Islet precursor cell (in vitro differentiated cells): Measurements from ENCODE around the gene GBGT1.
"Not testable (repeated sequence)": the region's sequence is repeated elsewhere in the genome, so short reads cannot be mapped to it uniquely, and the experiment has no call there.

Experiments
- DNase-seq: peaks from one replicate; pipeline ENCODE4 v3.0.0-alpha.2; 2018

GBGT1 gene

GRCh38 chr9:133194597-133194996 is 30.9 kb upstream of the GBGT1 start:
- DNase-seq = no peak

- no peak for DNase-seq
These were observed 28.3 kb upstream of the GBGT1 start for GRCh38 chr9:133191989-133192388.

- no peak for DNase-seq
These were observed 26.1 kb upstream of the GBGT1 start for GRCh38 chr9:133189826-133190225.

DNA sequence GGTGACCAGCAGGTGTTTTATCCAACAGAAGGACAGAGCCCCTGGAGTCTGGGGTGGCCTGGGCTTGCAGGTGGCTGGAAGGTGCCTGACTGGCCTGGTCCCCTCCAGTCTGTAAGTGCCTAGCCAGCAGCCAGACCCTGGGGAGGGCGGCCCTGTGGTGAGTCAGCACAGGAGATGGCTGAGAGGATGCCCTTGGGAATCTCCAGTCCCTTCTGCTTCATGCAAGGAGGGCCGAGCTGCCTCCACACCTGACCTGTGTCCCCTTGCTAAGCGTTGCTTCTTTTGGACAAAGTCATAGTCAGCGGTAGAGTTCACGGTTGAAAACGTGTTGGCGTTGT is 25.1 kb upstream of the GBGT1 start:
- no peak for DNase-seq

DNA sequence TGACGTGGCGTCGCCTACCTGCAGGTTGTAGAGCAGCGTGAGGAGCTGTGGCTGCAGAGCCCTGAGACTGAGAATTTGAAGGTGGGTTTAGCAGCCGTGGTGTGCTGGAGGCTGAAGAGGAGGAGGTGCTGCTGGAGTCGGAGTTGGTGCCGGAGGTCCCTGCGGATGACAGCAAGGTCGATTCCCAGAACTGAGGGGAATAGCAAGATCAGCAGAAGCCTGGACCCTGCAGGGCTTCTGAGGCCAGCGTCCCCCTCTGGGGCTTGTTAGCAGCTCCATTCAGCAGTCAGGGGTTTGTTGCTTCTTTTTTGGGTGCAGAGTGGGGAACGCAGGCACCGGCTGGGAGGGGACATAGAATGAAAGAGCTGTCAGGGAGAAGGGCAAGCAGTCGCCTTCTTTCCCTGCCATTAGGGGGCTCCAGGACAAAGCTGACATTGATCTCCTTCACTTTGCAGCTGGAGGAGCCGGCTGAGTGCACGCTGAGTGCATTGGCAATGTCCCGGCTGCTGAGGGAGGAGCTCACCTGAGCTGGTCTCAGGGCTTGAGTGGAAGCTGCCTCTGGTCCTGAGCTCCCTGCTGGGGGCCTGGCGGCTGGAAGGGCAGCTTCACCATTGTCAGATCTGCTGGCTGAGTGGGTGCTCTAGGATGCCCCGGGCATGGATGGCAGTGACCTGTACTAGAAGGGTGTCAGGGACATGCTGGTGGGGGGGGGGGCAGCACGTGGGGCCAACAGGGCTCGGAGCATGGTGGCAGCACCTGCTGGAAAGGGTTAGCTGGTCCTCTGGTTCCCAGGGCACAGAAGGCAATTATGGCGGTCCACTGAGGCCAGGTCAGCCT is 24.5 kb upstream of the GBGT1 start:
- peak; percentile 88 for DNase-seq

GRCh38 chr9:133187561-133188005 is 23.9 kb upstream of the GBGT1 start:
- no peak for DNase-seq

DNA sequence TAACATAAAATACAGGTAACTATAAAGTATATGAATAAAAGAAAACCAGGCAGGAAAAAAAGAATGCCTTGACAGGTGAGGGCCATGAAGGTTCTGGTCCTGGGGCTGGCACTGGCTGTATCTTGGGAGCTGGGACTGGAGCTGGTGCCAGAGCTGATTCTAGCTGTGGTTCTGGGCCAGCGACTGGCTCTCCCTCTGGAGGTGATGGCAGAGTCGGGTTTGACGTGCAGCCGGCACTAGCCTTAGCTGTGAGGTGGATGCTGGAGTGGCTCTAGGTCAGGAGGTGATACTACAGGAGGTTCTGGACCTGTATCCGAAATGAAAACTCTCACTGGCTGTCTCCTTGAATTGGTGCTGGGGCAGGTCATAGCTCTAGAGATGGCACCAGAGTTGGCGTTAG is 23.0 kb upstream of the GBGT1 start:
- no peak for DNase-seq

- peak; percentile 83 for DNase-seq
These were observed 21.3 kb upstream of the GBGT1 start for GRCh38 chr9:133184971-133185370.

GRCh38 chr9:133182151-133182550 is 18.4 kb upstream of the GBGT1 start:
- no peak for DNase-seq

DNA sequence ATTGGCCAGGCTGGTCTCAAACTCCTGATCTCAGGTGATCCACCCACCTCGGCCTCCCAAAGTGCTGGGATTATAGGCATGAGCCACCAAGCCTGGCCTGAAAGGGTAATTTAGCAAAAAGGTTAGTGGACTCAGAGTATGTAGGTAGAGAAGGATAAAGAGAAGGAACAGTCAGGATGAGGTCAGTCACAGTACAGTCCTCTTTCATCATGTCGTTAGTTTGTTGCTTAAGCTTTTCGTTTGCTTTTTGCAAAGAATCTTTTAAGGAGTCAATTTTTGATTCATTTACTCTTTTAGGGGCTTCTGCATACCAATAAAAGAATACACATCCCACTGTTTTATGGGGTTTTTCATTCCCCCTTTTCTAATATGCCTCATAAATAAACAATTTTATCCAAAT is 17.8 kb upstream of the GBGT1 start:
- no peak for DNase-seq

- no peak for DNase-seq
These were observed 17.2 kb upstream of the GBGT1 start for GRCh38 chr9:133180953-133181352.

DNA sequence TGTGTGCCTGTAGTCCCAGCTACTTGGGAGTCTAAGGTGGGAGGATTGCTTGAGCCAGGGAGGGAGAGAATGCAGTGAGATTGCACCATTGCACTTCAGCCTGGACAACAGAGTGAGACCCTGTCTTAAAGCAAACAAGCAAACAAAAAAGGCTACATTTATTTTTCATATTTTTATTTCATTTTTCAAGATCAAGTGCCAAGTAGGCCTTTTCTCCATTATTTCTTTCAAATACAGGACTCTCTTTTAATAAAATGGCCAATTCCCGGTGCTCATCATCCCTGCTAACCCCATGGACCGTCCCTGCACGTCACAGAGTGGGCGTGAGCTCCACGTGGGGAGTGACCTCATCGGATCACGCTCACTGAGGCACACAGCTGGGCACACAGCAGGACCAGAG is 9.3 kb upstream of the GBGT1 start:
- DNase-seq = no peak

DNA sequence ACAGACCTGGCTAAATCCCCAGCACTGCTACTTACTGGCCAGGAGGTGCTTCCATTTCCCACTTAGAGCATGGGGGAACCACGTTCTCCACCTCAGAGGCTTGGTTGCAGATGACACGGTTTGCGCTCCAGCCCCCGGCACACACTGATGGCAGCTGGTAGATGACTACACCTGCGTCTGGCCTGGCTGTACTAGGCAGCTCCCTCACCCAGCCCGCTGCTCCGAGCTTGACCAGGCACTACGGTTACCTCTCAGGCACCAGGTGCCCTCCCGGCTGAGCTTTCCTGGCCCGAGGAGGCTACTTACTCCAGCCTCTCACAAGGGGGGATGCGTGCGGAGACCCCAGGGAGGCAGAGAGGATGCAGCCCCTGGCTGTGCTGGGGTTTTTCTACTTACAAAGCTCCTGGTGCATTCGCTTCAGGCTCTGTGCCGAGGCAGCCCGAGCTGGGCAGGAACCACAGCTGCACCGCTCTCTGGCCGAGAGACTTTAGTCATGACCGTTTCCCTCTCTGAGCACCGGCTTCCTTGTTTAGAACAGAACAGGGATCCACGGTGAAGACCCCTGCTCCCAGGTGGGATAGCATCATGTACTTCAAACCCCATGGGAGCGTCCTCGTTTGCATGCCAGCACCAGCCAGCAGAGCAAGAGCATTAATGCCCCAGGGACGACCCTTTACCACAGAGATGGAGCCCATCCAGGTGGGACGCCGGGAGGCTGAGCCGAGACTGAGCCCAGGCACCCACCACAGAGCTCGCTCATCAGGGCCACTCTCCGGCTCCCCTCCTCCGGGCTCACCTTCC is 7.6 kb upstream of the GBGT1 start:
- no peak for DNase-seq

- no peak for DNase-seq
These were observed 7.0 kb upstream of the GBGT1 start for GRCh38 chr9:133170716-133171115.

DNA sequence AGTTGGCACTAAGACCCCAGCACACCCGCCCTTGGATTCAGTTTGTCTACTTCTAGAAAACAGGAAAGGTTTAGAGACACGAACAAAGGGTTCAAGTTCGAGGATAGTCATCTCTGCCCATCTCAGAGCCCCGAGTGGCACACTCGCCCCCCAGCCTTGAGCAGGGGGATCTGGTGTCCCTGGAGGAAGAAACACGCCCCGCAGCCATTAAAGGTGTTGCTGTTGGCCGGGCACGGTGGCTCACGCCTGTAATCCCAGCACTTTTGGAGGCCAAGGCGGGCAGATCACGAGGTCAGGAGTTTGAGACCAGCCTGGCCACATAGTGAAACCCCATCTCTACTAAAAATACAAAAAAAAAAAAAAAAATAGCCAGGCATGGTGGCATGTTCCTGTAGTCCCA is 6.0 kb upstream of the GBGT1 start:
- not testable (repeated sequence) for DNase-seq

DNA sequence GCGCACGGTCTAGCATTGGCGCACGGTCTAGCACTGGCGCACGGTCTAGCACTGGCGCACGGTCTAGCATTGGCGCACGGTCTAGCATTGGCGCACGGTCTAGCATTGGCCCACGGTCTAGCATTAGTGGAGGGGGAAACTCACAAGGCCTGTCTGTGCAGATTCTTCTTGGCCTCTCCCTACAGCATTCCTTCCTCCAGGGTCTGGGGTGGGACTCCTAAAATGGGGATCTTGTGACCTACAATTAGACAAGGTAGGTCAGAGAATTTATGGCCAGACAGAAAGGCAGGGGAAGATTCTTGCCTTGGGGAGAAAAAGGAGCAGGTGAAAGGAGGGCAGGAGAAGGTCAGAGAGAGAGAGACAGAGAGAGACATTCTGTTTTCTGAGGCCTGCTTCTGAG is 5.4 kb upstream of the GBGT1 start:
- DNase-seq = peak; percentile 79

DNA sequence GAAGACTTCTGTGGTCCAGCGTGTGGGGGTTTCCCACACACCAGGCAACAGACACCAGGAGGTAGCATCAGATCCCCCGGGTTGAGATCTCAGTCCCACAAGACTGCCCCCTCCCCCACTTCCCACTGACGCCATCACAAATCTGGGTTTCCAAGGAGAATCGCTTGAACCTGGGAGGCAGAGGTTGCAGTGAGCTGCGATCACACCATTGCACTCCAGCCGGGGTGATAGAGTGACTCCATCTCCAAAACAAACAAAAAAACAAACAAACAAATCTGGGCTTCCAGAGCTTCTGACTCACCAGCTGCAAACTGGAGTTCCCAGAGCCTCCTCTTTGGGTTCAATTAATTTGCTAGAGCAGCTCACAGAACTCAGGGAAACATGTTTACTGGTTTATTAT is 4.7 kb upstream of the GBGT1 start:
- peak; percentile 74 for DNase-seq

DNA sequence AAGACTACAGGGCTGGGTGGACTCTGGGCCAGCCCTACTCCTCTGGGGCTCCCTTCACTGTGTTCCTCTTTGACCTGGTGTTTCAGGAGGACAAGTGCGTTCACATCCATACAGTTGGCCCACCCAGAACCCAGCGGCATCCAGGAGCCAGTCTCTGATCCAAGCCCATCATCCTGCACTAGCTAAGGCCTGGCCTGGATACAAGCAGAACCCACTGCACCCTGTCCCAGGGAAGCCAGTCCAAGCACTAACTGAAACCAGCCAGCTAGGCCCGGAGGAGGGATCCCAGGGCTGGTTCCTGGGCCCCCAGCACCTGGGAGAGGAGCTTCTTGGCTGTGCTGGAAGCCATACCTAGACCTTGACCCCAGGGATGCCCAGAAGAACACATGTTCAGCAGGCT is 4.1 kb upstream of the GBGT1 start:
- DNase-seq = no peak

- no peak for DNase-seq
These were observed 3.5 kb upstream of the GBGT1 start for GRCh38 chr9:133167096-133167730.

- DNase-seq = no peak
These were observed 2.7 kb upstream of the GBGT1 start for GRCh38 chr9:133166392-133166791.

DNA sequence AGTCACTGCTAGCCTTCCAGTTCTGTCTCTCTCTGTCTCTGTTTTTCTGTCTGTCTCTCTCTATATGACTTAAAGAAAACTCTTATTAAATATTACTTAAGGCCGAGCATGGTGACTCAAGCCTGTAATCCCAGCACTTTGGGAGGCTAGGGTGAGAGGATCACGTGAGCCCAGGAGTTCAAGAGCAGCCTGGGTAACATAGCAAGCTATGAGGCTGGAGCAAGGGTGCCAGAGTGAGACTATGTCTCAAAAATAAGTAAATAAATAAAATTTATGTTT is 1.7 kb upstream of the GBGT1 start:
- no peak for DNase-seq

- DNase-seq = no peak
These were observed 477 bp upstream of the GBGT1 start for GRCh38 chr9:133164191-133164590.

DNA sequence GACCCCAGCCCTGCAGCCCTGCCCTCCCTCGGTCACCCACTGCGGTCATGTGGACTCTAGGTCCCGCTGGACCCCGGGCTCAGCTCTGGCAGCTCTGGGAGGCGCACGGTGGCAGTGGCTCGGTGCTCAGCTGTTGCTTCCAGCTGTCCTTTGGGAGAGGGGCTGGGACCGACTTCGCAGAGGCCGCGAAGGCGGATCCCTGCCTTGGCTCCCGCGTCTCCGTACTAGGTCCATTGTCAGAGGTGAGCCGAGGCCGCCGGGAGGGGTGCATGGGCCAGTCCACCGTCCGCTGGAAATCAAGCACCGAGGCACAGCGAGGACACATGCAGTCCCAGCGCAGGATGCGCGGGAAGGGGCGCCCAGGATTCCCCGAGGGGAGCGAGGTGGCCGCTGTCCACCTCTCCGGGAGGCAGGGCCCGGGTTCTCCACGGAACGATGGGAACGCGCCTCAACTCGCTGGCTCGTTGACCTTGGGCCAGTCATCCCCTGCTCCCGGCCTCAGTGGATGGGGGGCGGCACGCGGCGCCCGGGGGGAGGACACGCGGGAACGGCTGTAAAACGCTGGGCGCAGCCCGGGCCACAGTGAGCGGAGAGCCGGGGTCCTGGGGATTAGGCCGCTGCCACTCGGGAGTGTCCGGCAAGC is 732 bp downstream of the GBGT1 start:
- peak; percentile 61 for DNase-seq

DNA sequence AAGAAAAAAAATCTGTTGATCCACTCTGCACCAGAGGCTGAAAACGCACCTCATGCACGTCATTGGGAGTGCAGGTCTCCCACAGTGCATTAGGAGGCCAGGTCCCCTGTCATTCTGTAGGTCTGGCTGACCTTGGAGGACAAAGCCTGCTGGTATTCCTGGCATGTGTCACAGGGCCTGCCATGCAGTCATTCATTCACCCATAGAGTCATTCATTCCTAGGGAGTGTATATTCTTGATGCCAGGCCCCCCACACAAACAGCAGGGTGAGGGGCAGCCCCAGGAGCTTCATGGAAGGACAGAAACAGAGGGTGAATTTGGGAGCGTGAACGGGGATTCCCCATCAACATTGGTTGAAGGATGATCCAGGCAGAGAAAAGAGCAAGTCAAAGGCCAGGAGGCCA is 2.2 kb downstream of the GBGT1 start:
- peak; percentile 44 for DNase-seq
